ENCODE results near the gene MMP21.

The MMP21 gene

GRCh38 chr10:125788156-125789034 is 12.8 kb upstream of the MMP21 start:
- DNase-seq = no peak

- no peak for DNase-seq
Measured at GRCh38 chr10:125785791-125786190, 10.2 kb upstream of the MMP21 start.

- DNase-seq = no peak
Measured at GRCh38 chr10:125783957-125784356, 8.3 kb upstream of the MMP21 start.

DNA sequence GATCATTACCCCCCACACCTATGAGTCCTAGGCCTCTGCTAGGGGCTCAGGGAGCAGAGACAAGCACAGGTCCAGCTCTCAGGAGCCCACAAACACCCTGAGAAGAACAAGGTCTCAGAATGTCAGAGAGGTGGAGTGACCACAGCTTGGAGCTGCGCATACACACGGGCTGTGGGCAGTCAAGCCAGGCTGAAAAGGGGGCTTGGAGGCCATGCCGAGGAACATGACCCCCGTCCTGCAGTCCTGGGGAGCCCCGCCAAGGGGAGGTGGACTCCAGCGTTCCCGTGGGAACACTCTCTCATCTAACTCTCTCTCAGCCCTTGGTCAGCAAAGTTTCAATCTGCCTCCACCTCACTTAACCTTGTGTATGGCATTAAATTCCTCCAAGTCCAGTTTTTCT is 7.8 kb upstream of the MMP21 start:
- no peak for DNase-seq

DNA sequence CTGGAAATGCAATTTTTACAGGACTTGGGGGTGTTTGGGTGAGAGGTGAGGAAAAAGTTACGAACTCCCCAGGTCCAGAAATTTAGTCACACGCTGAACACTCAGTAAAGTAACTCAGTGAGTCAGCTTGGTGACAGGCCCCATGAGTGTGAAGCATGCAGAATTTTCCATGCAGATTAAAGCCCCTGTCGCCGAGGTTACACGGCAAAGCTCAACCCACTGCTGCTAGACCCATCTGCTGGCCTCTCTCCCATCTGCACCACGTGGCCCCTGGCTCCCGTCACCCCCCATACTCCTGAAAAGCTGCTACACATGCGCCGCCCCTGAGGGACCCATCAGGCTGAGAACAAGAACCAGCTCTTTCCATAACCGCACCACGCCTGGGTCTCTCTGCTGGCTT is 7.0 kb upstream of the MMP21 start:
- DNase-seq = no peak

DNA sequence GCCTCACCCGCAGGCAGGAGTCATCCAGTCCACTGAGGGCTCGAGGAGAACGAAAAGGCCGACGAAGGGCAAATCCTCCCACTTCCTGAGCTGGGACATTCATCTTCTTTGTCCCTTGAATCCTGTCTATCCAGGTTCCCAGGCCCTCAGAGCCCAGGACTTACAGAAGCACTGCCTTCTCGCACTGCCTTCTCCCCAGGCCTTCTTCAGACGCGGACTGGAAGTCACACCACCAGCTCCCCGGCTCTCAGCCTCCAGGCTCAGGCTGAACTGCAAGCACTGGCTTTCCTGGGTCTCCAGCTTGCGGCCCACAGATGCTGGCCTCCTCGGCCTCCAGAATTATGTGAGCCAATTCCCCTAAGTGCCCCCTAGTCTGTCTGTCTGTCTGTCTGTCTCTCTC is 6.4 kb upstream of the MMP21 start:
- no peak for DNase-seq

DNA sequence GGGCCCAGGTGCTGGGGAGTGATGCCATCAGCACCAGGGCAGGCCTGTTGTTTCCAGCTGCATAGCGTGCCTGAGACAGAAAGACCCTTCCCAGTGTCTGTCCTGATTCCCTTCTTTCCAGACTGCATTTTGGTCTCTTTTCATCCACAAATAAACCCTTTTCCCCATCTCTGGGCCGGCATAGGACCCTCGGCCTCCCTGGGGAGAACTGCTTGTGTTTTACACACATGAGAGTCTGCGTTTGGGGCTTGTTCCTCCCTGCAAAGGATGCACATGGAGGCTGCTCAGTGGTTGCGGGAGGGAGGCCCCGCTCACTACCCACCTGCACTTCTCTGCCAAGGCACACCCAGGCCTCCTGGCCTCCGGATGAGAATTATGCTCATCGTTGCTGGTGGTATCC is 5.8 kb upstream of the MMP21 start:
- no peak for DNase-seq

- no peak for DNase-seq
Measured at GRCh38 chr10:125779403-125780327, 4.0 kb upstream of the MMP21 start.

GRCh38 chr10:125778556-125778955 is 2.9 kb upstream of the MMP21 start:
- DNase-seq = no peak

DNA sequence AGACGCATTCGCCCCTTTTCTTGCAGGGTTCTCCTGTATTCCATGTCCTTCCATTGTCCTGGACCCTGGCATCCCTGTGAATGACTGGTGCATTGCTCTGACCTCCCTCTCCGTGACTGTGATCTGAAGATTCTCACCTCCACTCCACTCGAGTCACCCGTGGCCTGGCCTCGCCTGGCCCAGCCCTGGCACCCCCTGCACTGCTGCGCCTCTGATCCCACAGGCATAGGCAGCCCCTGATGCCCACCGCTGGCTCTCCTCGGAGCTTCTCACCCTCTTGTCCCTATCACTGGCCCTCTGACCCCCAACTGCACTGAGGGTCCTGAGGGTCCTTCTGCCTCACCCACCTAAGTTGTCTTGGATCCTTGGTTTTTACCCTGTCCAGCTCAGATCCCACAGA is 2.2 kb upstream of the MMP21 start:
- DNase-seq = no peak

DNA sequence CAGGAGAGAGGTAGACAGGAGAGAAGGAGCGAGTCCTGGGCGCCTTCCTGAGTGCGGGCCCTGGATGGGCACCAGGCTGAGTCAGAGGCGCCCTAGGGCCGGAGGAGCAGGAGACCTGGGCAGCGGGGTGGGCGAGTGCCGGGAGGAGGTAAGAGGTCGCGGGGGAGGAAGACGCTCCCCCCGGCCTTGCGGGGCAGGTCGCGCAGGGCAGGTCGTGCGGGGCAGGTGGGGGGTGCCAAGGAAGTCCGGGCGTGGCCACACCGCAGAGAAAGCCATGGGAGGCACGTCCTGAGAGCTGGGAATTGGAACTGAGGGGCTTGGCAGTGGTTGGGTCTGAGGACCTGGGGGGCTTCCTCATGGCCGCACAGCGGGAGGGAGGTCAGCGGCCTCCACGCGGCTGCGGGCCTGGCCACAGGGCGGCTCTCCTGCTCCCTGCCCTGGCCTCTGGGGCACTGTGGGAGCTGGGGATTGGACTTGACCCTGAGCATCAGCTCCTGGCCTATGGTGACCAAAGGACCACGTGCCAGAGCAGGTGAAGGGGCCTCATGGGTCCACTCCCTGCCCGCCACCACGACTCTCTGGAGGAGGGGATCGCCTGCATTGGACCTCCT is 935 bp downstream of the MMP21 start:
- DNase-seq = no peak

DNA sequence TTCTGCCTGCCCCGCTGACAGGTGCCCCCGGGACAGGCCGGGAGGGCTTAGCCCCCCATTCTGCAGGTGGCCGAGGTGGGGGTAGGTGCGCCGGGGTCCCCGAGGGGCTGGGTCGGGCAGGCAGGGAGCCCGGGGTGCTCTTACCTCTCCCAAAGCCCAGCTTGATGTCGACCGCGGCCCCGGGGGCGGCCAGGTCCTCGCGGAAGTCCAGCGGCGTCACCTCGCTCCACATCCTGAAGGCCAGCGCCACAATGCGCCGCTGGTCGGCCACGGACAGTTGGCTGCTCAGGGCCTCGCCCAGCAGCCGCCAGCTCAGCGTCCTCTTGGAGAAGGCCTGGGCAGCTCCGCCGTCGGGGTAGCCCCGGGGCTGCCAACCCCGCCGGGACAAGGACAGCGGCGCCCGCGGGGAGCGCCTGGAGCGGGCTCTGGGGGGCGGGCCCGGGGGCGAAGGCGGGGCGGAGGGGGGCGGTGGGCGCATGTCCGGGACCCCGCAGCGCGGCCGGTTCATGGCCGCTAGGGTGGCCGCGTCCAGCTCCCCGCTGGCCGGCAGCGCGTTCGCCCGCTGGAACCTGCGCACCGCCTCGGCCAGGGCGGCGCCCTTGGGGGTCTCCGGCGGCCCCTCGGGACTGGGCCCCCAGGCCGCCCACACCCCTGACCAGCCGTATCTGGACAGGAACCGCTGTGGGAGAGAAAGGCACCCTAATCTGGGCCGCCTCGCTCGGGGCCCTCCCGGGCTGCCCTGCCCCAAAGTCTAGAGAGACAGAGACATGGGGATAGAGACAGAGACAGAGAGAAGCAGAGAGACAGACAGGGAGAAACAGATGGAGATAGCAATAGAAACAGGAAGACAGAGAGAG is 1.7 kb downstream of the MMP21 start:
- no peak for DNase-seq

DNA sequence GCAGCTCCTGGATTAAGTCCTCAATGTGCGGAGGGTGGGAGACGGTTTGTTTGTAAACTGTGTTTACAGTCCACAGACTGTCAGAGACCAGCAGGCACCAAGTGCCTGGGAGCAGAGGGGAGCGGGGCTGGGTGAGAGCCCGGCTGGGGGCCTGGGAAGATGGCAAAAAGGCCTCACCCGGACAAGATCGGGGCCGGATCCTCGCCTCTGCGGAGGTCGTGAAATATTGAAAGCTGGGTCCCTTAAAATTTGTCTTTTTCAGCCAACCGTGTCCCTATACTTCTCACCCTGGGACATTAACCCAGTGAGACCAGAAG is 2.8 kb downstream of the MMP21 start:
- no peak for DNase-seq

DNA sequence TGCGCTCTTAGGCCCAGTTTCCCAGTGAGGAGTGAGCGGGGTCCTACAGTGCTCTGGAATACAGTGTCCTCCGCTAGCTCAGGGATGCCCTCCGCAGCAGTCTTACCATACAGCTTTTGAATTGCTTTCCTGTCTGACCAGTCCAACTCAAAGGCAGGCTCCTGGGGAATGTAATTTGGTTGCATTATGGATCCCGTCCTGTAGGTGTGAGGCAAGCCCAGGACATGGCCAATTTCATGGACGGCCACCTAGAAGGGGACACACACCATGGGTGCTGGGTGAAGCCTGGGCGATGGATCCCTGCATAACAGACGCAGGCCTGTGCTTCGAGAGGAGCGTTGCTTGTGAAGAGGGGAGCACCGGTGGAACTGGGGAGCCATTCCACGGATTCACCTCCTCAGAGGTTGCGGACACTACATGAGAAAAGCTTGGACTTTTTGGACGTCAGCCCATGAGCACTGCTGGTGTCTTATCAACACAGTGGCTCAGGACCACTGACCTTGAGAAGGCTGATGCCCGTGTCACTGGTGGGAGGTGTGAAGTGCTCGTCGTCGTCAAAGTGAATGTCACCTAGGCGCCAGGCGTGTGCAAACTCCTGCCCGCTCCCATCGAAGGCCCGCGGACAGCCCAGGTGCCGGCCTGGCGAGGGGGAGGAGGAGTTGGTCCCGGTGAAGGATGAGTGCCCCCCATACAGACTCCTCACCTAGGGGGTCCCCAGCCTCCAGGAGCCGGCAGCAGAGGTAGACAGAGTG is 3.3 kb downstream of the MMP21 start:
- DNase-seq = no peak

DNA sequence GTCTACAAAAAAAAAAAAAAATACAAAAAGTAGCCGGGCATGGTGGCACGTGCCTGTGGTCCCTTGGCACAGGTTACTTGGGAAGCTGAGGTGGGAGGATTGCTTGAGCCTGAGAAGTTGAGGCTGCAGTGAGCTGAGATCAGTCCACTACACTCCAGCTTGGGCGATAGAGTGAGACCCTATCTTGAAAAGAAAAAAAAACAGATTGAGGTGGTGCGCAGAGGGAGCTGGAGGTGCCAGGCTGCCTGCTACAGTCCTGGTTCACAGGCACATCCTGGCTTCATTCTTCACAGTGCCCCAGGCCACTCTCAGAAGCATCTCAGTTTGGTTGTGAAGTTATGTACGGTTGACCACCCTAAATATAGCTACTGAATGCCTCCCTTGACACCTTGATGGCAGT is 4.8 kb downstream of the MMP21 start:
- no peak for DNase-seq

GRCh38 chr10:125769175-125769574 is 6.4 kb downstream of the MMP21 start:
- no peak for DNase-seq

- no peak for DNase-seq
Measured at GRCh38 chr10:125768219-125768855, 7.3 kb downstream of the MMP21 start.

DNA sequence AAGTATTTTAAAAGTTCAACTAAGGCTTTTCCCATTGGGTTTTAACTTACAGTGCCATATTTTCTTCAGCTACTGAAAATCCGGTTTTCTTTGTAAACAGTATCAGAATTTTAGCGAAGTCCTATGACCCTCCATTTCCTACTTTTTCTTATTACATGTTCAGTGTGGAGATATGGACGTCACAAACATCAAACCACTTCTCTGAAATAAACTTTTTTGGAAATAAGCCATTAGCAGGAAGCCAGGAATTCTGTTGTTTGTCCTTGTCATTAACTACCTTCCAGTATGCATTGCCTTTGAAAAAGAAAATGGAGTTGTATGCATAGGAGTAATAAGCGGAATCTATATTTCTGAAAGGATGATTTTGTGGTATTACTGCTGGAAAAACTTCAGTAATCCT is 9.1 kb downstream of the MMP21 start:
- no peak for DNase-seq

DNA sequence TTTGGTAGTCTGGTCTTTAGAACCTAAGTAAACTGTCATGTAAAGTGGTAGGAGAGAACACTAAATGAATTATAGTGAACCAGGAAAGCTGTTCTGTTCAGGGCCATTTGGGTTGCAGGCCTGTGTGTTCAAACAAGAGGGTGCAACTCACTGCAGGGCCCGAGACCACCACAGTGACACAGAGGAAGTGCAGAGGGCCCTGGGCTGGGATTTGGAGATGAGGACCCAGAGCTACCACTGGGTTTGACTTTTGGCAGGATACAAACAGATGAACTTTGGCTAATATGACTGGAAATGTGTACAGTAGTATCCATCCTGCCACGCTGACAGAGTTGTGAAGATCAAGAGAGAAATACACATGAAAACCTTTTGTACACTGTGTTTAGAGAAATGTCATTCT is 9.8 kb downstream of the MMP21 start:
- no peak for DNase-seq

- no peak for DNase-seq
Measured at GRCh38 chr10:125762692-125763648, 12.7 kb downstream of the MMP21 start.
